ENCODE measurements around the gene ACOX2.

Gene ACOX2

GRCh38 chr3:58536501-58537411 is at the start of gene ACOX2:
Gene ACOX2, minus strand, starts transcription at chr3:58537190. Its CDS starts 2,084 bp downstream, at chr3:58535106.
- no peak for FAIRE-seq

GRCh38 chr3:58585994-58586393 is 49.0 kb upstream of the ACOX2 start:
- no peak for FAIRE-seq

DNA sequence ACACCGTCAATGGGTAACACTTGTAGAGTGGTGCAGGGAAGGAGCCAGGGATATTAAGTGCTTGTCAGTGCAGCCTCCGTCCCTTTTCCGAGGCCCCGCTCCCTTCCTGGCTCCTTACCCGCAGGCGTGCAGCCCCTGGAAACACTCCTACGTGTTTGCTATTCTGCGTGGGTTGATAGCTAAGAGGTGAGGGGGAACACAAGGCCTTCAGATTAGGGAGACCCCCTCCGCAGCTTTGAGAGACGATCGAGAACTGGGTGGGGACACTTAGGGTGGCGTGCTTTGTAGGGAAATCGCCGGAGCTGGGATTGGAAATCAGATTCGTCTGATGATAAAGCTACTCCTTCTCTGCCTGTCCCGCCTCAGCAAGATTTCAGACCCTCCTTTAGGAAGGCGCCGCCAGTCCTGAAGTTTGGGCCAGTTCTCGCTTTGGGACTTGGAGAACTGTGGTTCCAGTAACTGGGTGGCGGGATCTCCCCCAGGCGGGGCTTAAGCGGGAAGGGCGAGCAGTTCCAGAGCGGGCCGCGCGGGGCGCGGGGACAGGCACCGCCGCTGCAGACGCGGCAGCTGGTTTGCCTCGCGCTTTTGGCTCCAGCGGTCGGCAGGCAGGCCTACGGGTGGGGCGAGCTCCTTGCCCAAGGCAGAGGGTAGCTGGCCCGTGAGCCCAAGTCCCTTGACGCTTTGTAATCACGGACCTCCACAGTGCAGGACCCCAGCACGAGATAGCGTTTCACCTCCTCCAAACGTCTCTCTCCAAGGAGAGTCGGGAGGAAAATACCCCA is 48.2 kb upstream of the ACOX2 start:
- FAIRE-seq: no peak

- FAIRE-seq: no peak
Observed at GRCh38 chr3:58584690-58585004, 47.7 kb upstream of the ACOX2 start.

DNA sequence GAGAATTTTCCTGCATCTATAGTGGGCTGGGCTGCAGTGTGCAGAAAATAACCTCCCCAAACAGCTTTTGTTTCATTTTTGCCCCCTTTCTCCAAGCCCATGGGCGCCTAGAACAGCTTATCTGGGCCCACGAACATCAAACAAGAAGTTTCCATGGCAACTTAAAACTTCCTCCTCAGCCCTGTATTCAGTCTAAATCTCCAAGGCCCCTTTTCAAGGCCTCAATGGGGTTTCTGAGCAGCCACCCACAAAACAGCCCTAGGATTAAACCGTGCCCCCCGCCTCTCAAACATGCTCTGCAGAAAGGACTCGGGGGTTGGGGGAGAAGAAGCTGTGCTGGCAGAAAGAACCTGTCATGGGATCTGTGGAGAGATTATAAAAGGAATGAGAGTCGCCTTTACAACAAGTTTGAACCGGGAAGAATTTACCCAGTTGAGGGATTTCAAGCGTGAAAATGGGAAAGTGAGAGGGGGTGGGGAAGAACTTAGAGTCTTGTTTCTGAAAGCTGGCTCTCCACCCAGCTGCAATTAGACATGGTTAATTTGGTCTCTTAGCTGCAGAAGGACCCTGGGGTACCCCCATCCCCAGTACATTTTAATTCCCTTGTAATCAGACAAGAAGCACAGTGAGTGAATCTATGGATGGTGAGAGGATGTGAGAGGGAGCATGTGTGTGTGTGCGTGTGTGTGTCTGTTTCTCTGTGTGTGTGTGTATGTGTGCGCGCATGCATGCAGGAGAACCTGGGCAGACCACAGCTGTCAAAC is 44.5 kb upstream of the ACOX2 start:
- FAIRE-seq: no peak

DNA sequence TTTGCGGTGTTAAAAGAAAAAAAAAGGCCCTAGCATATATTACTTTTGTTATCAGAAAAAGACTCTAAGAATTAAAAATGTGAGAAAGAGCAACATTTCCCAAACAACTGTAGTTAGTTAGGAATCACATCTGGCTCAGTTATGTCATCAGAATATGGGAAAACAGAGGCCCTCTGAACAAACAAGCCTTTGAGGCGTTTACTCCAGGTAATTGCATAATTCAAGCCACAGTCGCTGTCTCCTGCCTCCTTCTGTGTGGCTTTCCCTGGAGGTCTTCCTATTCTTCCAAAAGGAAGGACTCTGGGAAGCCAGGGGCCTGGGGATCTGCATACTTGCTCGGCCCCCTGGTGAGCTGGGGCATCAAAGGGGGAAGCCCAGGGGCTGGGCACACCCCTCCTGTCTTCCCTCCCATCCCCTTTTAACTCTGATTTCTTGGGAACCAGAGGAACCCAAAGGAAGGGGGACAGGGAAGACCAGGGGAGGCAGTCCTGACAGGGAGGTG is 43.9 kb upstream of the ACOX2 start:
- FAIRE-seq: no peak

- no peak for FAIRE-seq
Observed at GRCh38 chr3:58578873-58579272, 41.9 kb upstream of the ACOX2 start.

DNA sequence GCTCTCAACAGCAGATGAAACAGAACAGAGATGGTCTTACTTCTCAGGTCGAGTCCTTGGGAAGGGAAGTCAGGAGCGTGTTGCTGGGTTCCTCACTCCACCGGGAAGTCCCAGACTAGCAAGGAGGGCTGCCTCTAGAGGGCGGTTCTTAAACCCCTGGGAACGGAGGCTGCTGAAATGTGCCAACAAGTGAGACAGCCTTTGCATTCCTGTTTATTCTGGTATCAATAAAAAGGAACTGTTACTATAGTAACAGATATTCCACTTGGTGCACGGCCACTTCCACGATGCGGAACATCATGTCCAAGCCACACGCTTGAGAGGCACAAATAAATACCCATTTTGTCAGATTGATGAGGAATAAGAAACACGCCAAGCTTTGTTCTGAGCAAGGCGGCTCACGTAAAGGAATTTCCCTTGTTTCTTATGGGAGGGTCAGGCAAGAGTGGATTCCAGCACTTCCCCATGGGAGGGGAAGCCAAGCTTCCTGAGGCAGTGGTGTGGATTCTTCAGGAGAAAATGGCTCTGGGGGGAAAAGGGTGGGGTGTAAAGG is 40.4 kb upstream of the ACOX2 start, which contains the start of gene FAM107A:
FAM107A (minus strand) TSS at position 123 of the 553 bp plus-strand sequence. CDS start 7,531 bp downstream, outside the sequence.
- FAIRE-seq: no peak

DNA sequence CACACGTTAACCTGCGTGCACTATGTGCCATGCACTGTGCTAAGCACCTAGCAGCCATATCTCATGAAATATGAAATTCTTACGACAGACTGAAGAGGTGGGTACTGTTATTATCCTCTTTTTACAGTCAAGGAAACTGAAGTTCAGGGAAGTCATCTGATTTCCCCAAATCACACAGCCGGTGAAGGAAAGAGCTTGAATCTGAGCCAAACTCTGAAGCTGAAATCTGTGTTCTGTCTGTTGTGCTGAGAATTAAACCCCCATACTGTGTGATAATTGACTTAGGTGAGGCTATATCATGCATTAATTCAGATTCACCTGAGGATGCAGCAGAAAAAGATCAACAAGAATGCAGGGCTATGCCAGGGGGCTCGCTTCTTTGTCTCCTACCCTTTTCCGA is 39.7 kb upstream of the ACOX2 start:
- no peak for FAIRE-seq

DNA sequence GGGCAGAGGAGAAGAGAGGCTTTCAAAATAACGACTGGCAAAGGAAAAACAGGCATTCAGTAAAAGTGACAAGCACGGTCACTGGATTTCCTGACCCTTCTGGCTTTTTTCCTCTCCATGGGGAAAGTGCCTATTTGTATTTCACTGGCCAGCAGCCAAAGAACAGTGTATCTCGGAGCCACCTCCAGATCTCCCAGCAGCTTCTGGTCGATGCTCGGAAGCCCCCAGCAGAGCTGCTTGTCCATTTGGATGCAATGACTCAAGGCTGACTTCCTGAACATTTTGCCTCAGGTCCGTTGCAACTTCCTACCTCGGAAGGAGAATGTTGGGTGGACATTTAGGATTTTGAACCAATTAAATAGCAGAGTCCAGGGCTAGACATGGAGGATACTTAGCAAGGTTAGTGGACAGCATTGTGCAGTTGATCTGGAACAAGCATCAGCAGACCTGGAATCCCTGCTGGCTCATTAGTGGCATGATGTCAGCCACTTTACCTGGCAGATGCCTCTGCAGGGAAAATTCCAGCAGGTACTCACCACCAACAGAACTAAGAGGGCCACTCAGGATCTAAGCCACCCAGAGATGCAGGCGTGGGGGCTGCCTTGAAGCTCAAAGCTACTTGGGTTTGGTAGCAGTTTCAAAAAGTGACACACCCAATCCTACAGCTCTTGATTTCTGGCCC is 39.1 kb upstream of the ACOX2 start:
- FAIRE-seq: no peak

DNA sequence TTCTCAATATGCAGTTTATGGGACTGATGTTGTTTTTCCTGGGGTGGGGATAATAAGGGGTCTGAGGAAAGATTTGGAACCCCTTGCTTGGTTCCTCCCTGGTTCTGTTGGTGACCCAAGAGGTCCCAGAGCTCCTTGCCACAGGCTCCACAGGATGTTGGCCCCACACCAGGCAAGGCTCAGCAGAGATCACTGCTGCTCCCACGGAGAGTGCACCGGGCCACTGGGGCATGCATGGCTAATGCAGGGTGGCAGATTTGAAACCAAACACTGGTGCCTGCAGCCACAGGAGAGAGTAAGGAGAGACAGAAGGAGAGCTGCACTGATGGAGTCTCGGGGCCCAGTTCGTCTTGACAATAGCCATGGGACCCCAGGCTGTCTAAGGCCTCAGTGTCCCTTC is 37.7 kb upstream of the ACOX2 start:
- FAIRE-seq: no peak

DNA sequence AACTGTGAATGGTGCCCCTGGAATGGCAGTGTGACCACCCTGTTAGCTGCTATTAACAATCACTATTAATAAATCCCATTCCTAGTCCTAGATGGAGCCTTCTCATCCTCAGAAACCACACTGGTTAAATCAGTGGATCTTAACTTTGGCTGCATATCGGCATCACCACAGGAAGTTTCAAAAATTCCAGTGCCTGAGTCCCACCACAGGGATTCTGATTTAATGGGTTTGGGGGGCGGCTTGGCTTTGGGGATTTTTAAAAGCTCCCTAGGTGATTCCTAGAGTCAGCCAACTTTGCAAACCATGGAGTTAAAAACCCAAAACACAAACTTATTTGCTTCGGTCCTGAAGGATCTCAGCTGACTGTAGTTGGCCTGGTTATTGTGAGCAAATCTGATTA is 37.1 kb upstream of the ACOX2 start:
- FAIRE-seq: no peak

- no peak for FAIRE-seq
Observed at GRCh38 chr3:58573640-58574039, 36.6 kb upstream of the ACOX2 start.

DNA sequence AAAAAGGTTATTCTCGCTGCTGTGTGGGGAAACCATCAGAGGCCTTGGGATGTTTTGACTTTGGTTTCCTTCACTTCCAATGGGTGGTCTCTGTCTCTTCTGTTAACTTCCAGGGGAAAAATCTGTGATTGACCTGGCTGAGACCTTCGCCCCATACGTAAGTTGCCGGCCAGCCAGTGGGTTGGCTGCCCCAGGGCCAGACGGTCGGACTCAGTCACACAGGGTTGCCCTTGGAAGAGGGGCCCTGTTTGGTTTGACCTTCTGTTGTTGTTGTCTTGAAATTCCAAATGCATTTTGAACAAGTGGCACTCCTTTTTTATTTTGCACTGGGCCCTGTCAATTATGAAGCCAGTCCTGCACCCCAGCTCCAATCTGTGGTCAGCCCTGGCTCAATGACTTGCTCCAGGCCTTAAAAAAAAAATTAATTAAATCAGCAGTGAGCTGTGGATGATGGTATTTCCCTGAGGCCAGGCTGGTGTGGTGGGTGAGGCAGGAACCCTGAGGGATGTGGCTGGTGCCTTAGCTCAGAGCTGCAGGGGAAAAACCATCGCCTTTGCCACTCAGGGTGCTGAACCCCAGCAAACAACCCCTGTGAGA is 35.7 kb upstream of the ACOX2 start:
- FAIRE-seq: no peak

DNA sequence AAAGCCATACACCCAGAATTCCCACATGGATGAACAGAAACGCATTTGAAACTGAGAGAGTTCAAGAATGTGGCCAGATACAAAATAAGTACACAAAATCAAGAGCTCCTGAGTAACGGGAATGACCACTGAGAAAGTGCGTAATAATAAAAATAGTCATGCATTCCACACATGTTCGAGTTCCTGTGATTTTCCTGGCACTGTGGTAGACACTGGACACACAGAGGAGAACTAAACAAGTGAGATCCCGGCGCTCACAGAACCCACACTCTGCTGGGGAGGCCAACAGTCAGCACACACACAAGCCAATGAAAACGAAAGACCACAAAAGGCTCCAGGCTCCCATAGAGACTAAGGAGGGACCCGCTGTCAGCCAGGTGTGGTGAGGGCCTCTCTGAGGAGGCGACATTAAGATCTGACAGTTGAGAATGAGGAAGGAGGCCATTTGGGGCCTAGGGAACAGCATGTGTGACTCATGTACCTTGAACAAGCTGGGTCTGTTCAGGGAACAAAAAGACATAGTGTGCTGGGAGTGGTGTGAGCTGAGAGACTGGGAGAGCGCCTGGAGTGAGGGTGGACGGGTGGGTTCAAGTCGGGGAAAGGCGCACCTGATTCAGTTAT is 35.1 kb upstream of the ACOX2 start:
- FAIRE-seq: no peak

- no peak for FAIRE-seq
Observed at GRCh38 chr3:58570851-58571250, 33.9 kb upstream of the ACOX2 start.

DNA sequence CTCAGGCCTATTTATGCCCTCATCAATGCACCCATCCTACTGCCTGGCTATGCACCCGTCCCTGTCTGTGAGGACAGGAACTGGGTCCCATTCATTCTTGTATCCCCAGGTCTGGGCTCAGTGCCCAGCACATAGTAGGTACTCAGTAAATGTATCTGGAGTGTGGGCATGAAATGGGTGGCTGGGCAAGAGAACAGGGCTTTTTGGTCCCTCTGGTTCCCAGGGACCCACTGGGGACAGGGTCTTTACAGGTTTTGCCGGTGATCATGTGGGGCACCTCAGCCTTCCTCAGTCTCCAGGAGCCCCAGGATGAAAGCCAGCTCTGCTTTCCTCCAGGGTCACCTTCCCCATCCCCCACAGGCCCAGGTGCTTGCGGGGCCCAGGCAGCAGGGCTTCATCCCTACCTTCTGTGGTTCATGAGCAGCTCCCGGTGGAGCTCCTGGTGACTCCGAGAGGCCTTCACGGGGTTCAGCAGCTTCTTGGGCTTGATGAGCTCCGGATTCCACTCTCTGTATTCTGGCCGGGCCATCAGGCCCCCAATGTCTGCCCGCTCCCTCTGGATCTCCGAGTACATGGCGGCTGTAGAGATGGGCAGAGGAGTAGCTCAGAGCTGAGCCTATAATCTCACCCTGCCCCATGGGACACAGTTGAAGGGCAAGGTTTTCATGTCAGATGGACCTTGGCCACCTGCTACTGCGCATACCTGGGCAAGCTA is 32.5 kb upstream of the ACOX2 start:
- no peak for FAIRE-seq

DNA sequence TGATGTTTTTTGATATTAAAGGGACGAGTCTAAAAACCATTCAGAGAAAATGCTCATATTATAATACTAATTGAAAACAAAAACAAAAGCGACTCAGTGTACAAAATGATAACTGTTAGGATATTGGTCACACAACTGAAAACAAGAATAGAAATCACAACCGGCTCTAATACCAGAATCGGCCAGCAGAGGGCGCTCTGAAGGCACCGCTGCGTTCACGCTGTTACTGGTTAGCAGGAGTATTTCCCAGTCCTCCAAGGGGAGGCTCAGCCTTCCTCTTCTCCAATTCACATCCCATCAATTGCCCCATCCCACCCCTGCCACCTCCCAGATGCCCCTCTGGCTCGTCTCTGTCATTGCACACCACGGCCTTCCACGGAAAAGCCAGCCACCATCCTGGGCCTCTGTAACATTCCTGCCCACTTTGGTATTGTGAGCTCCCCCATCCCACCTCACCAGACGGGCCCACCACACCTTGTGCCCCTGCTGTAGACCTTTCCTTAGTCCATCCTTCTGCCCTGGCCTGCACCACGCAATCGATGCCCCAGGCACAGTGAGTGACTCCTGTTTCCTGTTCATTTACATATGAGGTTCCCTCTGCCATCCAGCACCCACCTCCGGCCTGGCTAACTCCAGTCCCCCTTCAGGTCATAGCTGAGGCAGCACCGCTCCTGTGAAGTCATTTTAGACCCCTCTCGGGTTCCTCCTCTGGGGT is 31.7 kb upstream of the ACOX2 start:
- peak; percentile 96 for FAIRE-seq

DNA sequence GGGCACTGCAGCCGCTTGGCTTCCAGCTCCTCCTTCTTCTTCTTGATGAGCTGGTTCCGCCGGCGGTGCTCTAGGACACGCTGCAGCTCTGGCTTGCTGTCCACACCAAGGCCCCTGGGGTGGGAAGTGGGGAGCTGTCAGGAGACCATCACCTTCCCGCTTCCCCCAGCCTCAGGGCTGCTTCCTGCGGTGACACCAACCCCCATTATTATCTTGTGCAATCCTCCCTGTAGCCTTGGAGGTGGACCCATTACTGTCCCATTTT is 30.2 kb upstream of the ACOX2 start:
- FAIRE-seq: no peak

Data from A204.1 (cell line).